ENCODE data around the gene DMRTA2.

Gene DMRTA2

DNA sequence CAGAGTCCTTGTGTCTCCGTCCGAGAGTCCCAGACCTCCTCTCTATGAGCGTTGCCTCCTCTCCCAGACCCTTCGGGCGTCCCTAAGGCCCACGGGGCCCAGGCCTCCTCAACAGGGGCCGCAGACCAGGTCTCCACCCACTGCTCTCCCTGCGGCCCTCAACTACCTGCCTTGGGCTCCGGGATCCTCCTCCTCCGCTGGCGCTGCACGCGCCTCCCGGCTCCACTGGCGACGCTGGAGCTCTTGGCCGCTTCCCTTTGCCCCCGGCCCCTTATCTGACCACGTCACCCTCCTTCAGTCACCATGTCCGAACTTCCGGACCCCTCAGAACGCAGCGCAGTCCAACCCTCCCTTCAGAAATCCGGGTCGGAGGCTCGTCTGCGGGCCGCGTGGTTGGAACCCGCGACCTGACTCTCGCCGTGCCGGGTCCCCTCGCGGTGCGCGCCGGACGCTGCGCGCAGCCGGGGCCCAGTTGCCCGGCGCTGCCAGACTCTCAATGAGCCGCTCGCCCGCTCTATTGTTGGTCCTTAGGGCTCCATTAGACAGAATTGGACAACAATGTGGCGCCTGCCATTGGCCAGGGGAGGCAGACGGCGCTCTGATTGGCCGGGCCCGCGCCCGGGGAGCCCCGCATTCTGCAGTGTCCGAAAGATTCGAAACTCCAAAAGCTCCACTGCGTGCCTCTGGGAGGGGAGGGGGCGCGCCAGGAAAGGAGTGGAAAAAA, at the start of gene DMRTA2:
Gene DMRTA2 (minus strand): TSS at position 498 of the 724 bp plus-strand sequence. CDS start 1,907 bp downstream, outside the sequence.
- DNase-seq (ENCODE audit: low read depth in 2 of 2, low spot score in 1 of 2), result no peak

- DNase-seq (ENCODE audit: low read depth in 2 of 2, low spot score in 1 of 2), result no peak
Measured at GRCh38 chr1:50471967-50472366, 48.7 kb upstream of the DMRTA2 start.

DNA sequence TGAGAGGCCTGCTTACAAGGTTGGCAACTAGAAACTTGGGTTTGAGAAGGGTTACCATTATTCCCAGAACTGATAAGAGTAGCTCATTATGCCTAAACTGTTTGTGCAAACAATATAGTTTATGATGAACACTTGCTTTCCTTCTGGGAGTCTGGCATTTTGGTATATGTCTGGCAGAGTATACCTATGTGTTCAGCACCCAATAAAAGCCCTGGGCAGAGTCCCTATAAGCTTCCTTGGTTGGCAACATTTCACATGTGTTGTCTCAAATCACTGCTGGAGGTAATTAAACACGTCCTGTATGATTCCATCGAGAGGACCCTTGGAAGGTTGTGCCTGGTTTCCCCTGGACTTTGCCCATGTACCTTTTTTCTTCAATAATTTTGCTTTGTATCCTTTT, 39.7 kb upstream of the DMRTA2 start:
- DNase-seq (ENCODE audit: low read depth in 2 of 2, low spot score in 1 of 2), result no peak

GRCh38 chr1:50458507-50458906, 35.3 kb upstream of the DMRTA2 start:
- no peak for DNase-seq (ENCODE audit: low read depth in 2 of 2, low spot score in 1 of 2)

DNA sequence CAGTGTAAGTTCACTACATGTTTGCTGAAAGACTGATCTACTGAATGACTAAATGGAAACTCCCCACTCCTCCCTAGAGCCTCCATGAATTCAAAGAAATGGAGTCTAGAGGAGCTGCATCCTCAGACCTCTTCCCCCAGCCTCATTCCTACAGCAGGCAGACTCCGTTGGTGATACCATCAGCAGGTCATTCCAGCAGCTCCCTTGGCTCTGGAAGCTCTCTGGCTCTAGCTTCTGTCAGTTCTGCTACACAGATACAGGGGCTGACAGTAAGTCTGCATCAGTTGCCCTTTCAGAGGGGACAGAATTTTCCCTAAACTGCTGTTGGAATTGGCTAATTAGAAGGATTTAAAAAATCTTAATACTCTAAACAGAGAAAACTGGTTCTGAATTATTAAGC, 31.7 kb upstream of the DMRTA2 start:
- DNase-seq (ENCODE audit: low read depth in 2 of 2, low spot score in 1 of 2), result no peak

GRCh38 chr1:50453266-50453665, 30.0 kb upstream of the DMRTA2 start:
- DNase-seq (ENCODE audit: low read depth in 2 of 2, low spot score in 1 of 2), result no peak

- no peak for DNase-seq (ENCODE audit: low read depth in 2 of 2, low spot score in 1 of 2)
Measured at GRCh38 chr1:50452700-50453099, 29.5 kb upstream of the DMRTA2 start.

DNA sequence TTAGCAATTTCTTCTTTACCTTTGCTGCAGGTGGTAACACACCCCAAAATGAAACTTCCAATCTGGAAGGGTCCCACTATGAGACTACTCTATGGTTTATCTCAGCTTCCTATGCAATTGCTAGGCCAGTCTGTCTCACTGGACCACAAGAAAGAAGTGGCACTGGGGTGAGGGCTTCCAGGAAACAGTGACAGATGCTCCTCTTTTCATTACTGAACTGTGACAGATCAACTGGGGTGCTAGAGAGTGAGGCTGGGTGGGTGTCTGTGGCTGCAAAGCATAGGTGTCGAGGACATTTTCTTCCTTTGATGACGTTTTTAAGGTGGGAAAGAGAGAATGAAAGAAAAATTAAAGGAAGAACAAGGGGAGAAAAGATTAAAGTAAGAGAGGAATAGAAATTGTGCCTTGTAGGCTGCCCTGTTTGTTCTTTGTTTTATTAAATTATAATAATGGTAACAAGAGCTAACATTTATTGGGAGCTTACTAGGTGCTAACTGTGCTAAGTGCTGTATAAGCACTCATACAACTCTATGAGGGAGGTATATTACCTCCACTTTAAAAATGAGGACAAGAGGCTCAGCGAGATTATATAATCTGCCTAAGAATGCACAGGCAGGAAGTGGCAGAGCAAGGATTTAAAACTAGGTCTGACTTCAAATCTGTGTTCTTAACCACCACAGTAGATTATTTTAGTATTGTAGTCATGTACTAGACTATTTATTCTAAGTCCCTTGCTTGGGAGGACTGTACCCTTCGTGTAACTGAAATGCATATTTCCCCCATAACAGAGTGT, 27.8 kb upstream of the DMRTA2 start:
- no peak for DNase-seq (ENCODE audit: low read depth in 2 of 2, low spot score in 1 of 2)

GRCh38 chr1:50447961-50448360, 24.7 kb upstream of the DMRTA2 start:
- DNase-seq (ENCODE audit: low read depth in 2 of 2, low spot score in 1 of 2), result no peak

- DNase-seq (ENCODE audit: low read depth in 2 of 2, low spot score in 1 of 2), result no peak
Measured at GRCh38 chr1:50441183-50441582, 17.9 kb upstream of the DMRTA2 start.

GRCh38 chr1:50438945-50439344, 15.7 kb upstream of the DMRTA2 start:
- no peak for DNase-seq (ENCODE audit: low read depth in 2 of 2, low spot score in 1 of 2)

GRCh38 chr1:50436489-50436888, 13.2 kb upstream of the DMRTA2 start:
- no peak for DNase-seq (ENCODE audit: low read depth in 2 of 2, low spot score in 1 of 2)

- DNase-seq (ENCODE audit: low read depth in 2 of 2, low spot score in 1 of 2), result no peak
Measured at GRCh38 chr1:50430010-50430405, 6.8 kb upstream of the DMRTA2 start.

GRCh38 chr1:50427818-50428779, 4.9 kb upstream of the DMRTA2 start:
- DNase-seq (ENCODE audit: low read depth in 2 of 2, low spot score in 1 of 2), result no peak

DNA sequence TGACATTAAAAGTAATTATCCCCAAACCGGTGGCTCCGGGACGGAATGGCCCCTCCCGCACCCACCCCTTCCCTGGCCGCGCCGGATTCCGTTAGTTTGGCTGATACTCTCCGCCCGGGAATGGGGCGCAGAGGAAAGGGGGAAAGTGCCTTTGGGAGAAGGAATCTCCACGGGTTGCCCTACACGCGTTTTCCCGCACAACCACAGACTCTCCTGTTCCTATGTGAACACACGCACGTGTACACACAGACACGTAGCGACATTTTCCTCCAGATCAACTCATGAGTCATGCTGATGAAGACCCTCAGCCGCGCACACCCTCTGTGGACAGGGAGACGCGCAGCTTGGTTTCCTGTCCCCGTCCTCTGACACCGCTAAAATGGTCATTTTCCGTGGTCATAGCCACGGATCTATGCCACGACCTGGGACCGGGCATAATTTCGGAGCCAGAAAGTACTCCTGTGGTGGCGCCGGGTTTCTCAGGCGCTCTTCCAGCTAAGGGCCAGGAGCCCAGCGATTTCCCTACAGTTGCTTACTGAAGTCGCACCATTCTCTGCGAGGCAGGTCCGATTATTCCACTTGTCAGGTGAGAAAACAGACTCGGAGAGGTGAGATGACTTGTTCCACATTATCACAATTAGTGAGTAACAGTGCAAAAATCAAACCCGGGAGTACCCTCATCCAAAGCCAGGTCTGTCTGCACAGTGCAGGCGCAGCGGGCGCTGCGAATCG, 4.0 kb upstream of the DMRTA2 start:
- DNase-seq (ENCODE audit: low read depth in 2 of 2, low spot score in 1 of 2), result no peak

GRCh38 chr1:50426702-50427085, 3.5 kb upstream of the DMRTA2 start:
- no peak for DNase-seq (ENCODE audit: low read depth in 2 of 2, low spot score in 1 of 2)

DNA sequence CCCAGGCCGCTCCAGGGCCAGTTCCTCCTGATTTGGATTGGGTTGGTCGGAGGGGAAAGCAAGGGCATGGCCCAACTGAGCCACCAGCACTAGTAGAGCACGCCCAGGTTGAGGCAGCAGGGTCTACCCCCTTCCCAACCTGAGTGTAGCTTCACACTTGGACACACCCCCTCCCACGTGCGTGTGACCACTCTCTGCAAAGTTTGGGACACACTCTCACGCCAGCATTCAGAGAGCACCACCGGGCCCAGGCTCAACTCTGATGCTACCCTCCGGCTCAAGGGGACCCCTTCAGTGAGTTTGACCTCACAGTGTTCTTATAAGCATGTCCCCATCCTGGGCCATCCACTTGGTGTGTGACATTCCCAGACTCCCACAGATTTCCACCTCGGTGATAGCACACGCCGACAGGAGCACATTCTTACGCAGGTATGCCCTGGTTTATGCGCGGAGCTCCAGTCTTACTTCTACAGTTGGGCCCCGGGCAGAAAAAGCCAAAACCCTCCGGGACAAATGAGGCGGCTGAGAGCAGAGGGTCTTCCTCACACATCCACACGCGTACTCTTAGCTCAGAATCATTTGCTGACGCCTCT, 3.0 kb upstream of the DMRTA2 start:
- DNase-seq (ENCODE audit: low read depth in 2 of 2, low spot score in 1 of 2), result no peak

DNA sequence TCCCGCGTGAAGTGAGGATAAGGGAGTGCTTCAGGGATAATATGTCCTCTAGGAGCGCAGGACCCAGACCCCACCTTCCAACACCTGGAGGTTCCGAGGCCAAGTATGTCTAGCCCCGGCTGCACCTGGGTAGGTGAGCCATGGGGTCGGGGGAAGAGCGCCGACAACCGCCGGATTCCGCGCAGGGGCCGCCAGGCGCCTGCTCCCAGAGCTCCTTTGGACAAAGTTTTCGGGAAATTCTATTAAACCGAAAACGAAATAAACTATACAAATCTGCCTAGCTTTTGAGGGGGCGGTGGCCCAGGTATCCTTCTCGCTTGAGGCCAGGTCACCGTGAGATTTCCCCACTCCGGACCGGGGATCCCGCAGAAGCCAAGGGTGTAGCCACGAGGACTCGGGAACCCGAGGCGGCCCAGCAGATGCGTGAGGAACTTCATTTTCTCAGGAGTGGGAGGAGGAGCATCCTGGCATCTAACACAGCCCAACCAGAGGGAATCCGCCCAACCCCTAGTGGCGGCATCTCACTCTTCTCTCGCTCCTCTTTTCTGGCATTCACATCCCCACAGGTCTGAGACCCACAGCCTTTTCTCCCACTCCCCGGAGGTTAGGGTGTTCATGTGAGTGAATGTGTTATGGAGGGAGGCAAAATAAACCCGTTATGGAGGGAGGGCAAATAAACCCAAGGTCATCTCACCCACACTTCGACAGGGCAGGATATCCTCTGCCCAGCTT, 2.3 kb upstream of the DMRTA2 start:
- no peak for DNase-seq (ENCODE audit: low read depth in 2 of 2, low spot score in 1 of 2)

- no peak for DNase-seq (ENCODE audit: low read depth in 2 of 2, low spot score in 1 of 2)
Measured at GRCh38 chr1:50424884-50425375, 1.7 kb upstream of the DMRTA2 start.

Measured in stimulated activated CD8-positive, alpha-beta memory T cell treated with anti-CD3 and anti-CD28 coated beads, Interleukin-4, amount 100 ng/mL, for 4 hours (primary cell).